ENCODE measurements around the gene MAP3K4. TPM values are rescaled to one million over a fixed set of nuclear protein-coding genes. Genes with fewer than 3 reads are reported as not detected.

MAP3K4 gene
- total RNA-seq, 1 experiment from 2014 or later: 54.3 TPM

DNA sequence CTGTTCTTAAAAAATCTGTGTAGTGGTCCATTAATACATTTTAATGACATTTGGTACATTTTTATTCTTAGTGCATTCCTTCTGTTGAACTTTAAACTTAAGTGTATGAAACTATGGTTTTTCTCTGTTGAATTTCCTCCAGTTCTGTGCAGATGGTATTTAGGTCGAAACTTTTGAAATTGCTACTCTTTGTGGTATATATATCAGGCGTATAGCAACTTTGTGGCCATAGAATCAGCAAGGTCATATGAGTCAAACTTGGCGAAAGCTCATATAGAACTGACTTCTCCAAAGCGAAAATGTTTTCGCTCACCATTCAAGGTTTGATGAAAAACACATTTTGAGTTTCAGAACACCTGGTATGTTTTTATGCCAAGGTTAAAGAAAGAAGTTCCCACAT, 93.7 kb downstream of the MAP3K4 start:
- H3K14ac ChIP-seq (ENCODE audit: insufficient read depth, low read length): no peak overlapping the region
- H4K20me1 ChIP-seq (ENCODE audit: control insufficient read depth, insufficient read depth, insufficient read length): no peaks in the 10 kb centered on the region
- H2AFZ ChIP-seq (ENCODE audit: low read length): no peak overlapping the region
- no peaks in the 10 kb centered on the region for H3K23me2 ChIP-seq (ENCODE audit: insufficient read length, low read depth, low read length, poor library complexity, severe bottlenecking)
- no peak overlapping the region for H2BK20ac ChIP-seq (ENCODE audit: low read depth, low read length, poor library complexity, severe bottlenecking)
- H3K27ac Mint-ChIP-seq: no peak overlapping the region
- WGBS (ENCODE audit: extremely low coverage, insufficient read length, low lambda C conversion rate): no CpG with 5 or more reads among the region's 5 CpGs
- H3K4me1 ChIP-seq (ENCODE audit: insufficient read depth, low read length): no peaks in the 10 kb centered on the region
- H3K4me2 ChIP-seq (ENCODE audit: insufficient read depth, insufficient read length, low read length): no peak overlapping the region
- no peak overlapping the region for H3K4me3 Mint-ChIP-seq
- no peaks in the 10 kb centered on the region for H3K79me2 ChIP-seq (ENCODE audit: insufficient read depth, low read length)
- H3K27me3 Mint-ChIP-seq (ENCODE audit: low read depth): no peaks in the 10 kb centered on the region
- no peak overlapping the region for H4K91ac ChIP-seq (ENCODE audit: insufficient read length, low read depth, low read length)
- no peak overlapping the region for H3T11ph ChIP-seq (ENCODE audit: low read length)
- no peak overlapping the region for H4K5ac ChIP-seq (ENCODE audit: insufficient read length, low read depth, low read length)
- H3K36me3 Mint-ChIP-seq (ENCODE audit: insufficient read depth in 1 of 3, low read depth in 3 of 3): peaks cover 18 to 43% (median 41%) of the 10 kb centered on the region in 3 experiments; a peak in 6 of 7 replicates
- no peak overlapping the region for H4K8ac ChIP-seq (replicated peaks; ENCODE audit: insufficient read length, low read depth, low read length)
- no peak overlapping the region for H2BK15ac ChIP-seq (ENCODE audit: low read depth, low read length)
- H3K9me3 ChIP-seq (ENCODE audit: control insufficient read depth, low read depth, low read length): no peaks in the 10 kb centered on the region
- H3K4ac ChIP-seq (ENCODE audit: low read depth, low read length): no peak overlapping the region
- no peaks in the 10 kb centered on the region for H3K79me1 ChIP-seq (ENCODE audit: insufficient read depth, low read depth, low read length, poor library complexity, severe bottlenecking)
- H2AK5ac ChIP-seq (ENCODE audit: insufficient read length, low read length): no peak overlapping the region
- no peak overlapping the region for H2BK5ac ChIP-seq (ENCODE audit: insufficient read length, low read length)
- H3K9ac ChIP-seq (ENCODE audit: extremely low read depth, insufficient read length, low read length): no peak overlapping the region
- no peak overlapping the region for H3K18ac ChIP-seq (ENCODE audit: insufficient read length, low read depth, low read length)
- no peak overlapping the region for H2BK12ac ChIP-seq (ENCODE audit: insufficient read length, low read depth, low read length)
- H3K4me1 Mint-ChIP-seq: no peaks in the 10 kb centered on the region
- no peak overlapping the region for H3K23ac ChIP-seq (ENCODE audit: insufficient read length, low read depth, low read length)
- DNase-seq: no peak
- H3K9me3 Mint-ChIP-seq: no peaks in the 10 kb centered on the region
- no peak overlapping the region for H3K56ac ChIP-seq (ENCODE audit: insufficient read length, low read depth, low read length)
- TF ChIP-seq, protein P1, sequence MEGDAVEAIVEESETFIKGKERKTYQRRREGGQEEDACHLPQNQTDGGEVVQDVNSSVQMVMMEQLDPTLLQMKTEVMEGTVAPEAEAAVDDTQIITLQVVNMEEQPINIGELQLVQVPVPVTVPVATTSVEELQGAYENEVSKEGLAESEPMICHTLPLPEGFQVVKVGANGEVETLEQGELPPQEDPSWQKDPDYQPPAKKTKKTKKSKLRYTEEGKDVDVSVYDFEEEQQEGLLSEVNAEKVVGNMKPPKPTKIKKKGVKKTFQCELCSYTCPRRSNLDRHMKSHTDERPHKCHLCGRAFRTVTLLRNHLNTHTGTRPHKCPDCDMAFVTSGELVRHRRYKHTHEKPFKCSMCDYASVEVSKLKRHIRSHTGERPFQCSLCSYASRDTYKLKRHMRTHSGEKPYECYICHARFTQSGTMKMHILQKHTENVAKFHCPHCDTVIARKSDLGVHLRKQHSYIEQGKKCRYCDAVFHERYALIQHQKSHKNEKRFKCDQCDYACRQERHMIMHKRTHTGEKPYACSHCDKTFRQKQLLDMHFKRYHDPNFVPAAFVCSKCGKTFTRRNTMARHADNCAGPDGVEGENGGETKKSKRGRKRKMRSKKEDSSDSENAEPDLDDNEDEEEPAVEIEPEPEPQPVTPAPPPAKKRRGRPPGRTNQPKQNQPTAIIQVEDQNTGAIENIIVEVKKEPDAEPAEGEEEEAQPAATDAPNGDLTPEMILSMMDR (conservative IDR thresholded peaks at IDR 0.05): no peak
- no peak overlapping the region for H2BK120ac ChIP-seq (ENCODE audit: low read depth, low read length, poor library complexity, severe bottlenecking)
- H3K27ac ChIP-seq (ENCODE audit: insufficient read length, low read depth, low read length): no peak overlapping the region
- no peaks in the 10 kb centered on the region for H3K27me3 ChIP-seq (ENCODE audit: insufficient read depth, low read length)
